Measurements from ENCODE around the gene PAM. TPM values are rescaled to one million over a fixed set of nuclear protein-coding genes. Genes with fewer than 3 reads are reported as not detected.
"Not testable (repeated sequence)": the region's sequence is repeated elsewhere in the genome, so short reads cannot be mapped to it uniquely, and the experiment has no call there.

Gene PAM
- total RNA-seq, 1 experiment from 2014 or later: 67.1 TPM

DNA sequence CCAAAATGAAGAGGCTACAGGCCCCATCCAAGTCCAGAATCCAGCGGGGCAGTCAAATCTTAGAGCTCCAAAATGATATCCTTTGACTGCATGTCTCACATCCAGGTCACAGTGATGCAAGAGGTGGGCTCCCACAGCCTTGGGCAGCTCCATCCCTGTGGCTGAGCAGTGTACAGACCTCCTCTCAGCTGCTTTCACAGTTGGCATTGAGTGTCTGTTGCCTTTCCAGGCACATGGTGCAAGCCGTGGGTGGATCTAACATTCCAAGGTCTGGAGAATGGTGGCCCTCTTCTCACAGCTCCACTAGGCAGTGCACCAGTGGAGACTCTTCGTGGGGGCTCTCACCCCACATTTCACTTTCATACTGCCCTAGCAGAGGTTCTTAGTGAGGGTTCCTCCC lies 244.1 kb downstream of the PAM start:
- DNase-seq (ENCODE audit: low read depth): no peak

DNA sequence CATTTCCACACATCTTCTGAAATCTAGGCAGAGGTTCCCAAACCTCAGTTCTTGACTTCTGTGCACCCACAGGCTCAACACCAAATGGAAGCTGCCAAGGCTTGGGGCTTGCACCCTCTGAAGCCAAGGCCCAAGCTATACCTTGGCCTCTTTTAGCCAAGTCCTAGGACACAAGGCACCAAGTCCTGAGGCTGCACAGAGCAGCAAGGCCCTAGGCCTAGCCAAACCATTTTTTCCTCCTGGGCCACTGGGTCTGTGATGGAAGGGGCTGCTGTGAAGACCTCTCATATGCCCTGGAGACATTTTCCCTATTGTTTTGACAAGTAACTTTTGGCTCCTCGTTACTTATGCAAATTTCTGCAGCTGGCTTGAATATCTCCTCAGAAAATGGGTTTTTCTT lies 244.5 kb downstream of the PAM start:
- not testable (repeated sequence) for DNase-seq (ENCODE audit: low read depth)

DNA sequence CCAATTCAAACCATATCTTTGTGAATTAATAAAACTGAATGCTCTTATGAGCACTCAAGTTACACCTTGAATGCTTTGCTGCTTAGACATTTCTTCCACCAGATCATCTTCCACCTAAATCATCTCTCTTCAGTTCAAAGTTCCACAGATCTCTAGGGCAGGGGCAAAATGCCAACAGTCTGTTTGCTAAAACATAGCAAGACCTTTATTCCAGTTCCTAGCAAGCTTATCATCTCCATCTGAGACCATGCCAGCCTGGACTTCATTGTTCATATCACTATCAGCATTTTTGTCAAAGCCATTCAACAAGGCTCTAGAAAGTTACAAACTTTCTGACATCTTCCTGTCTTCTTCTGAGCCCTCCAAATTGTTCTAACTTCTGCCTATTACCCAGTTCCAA lies 245.0 kb downstream of the PAM start:
- DNase-seq (ENCODE audit: low read depth): no peak

DNA sequence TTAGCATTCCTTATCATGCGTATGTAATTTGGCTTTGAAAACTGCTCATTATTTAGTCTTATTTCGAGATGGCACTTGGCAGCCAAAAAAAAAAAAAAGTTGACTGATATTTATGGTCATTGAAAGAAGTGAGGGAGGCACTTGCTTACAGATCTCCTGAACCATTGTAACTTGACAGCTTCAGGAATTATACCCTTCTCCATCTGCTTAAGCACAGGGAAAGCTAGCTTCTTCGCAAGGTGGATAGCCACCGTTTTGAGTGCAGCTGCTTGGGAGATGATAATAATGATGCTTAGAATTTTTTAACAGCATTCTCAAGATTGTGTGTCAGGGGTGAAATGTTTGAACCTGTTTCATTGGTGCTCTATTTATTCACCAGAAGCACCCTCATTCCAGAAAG lies 248.8 kb downstream of the PAM start:
- DNase-seq (ENCODE audit: low read depth): no peak

GRCh38 chr5:103005276-103005675 lies 250.2 kb downstream of the PAM start:
- no peak for DNase-seq (ENCODE audit: low read depth)

- no peak for DNase-seq (ENCODE audit: low read depth)
These were observed 251.8 kb downstream of the PAM start for GRCh38 chr5:103006921-103007320.

GRCh38 chr5:103010168-103010567 lies 255.1 kb downstream of the PAM start:
- no peak for DNase-seq (ENCODE audit: low read depth)

DNA sequence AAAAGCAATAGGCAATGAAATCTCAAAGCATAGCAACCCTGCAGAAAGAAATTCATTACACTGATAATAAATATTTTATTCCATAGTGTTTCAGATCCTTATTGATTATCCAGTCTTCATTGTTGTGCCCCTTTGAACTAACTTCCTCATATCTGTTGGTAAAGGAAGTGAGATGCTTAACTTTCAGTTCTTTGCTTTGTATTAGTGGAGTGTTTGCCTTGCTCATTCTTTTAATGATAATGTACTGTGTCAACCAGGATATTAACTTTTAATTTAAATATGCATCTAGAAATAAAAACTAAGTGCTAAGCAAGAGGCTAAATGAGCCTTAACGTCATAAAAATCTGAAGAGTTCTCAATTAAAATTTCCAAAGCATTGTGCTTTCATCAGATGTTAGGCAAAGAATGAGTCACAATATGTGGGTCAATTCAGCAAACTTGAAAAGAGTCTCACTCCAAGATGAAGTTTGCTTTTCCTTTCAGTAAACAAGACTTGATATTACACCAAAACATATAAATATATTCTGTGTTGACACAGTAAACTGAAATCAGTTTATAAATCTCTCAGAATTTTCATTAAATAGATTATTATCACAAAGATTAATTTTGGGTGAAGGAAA lies 258.9 kb downstream of the PAM start:
- no peak for DNase-seq (ENCODE audit: low read depth)

DNA sequence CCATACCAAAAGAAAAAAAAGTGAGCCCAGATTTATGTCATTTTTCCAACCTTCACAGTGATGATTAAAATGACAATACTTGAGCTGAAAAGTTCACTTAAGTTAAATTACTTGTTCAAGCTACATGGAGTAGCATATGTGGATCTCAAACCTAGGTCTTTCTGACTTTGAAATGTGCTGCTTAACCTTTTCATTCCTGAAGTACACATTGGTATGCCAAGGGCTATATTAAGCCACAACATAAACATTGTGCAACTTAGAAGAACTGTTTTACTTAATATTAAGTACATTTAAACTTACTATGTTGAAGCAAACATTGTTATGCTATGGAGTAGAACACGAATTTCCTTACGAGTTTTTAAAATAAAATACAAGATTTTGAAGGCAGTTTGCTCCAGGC lies 259.9 kb downstream of the PAM start:
- DNase-seq (ENCODE audit: low read depth): no peak

DNA sequence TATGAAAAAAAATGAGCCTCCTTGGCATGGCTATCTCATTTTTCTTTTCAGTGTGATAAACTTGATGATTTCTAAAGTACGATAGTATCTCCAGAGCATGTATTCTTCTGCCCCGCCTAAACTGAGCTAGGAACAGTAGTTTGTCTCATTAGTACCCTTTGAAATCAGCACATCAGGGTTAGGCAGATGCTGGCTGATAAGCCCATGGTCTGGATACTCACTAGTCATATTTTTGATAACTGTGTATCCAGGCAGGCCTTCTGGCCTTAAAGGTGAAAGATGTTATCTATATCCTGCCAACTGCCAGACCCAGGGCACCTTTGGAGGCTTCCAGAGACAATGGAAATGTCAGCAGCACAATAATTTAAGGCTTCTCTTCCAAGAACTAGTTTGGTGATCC lies 261.1 kb downstream of the PAM start:
- DNase-seq (ENCODE audit: low read depth): no peak

- DNase-seq (ENCODE audit: low read depth): no peak
These were observed 264.7 kb downstream of the PAM start for GRCh38 chr5:103019804-103020203.

DNA sequence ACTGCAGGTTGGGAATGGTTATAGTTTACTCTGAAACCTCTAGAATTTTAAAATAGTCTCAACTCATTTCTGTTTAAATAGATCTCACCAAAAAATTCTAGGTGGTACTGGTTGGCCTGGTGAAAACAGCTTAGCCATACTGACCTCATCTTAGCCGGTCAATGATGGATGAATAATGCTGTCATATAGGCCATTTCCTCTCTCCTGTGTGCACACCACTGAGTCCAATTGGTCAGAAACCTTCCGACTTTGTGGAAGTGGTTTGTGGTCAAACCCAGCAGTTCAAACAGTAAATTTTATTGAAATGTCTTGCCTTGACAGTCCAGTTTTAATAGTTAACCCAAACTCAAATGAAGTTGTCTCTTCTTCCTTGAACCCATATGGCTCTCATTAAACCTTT lies 266.2 kb downstream of the PAM start:
- peak; percentile 44 for DNase-seq (ENCODE audit: low read depth)

- DNase-seq (ENCODE audit: low read depth): no peak
These were observed 272.2 kb downstream of the PAM start for GRCh38 chr5:103027267-103027666.

DNA sequence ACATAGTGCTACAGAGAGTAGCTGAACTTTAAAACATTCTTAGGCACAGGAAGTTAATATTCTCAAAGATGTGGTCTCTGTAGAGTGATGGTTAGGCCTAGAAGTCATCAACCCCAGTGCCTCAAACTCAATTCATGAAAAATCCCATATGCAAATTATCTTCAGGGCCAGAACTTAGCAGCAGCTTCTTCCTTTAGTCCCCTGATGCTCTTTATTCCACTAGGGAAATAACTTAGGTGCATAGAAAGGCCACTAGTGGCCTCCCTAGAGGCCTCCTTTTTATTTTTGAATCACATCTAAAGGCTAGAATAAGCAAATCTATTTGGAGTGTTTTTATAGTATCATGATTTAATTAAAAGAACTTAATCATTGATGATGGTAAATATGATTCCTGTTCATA lies 276.5 kb downstream of the PAM start:
- no peak for DNase-seq (ENCODE audit: low read depth)

DNA sequence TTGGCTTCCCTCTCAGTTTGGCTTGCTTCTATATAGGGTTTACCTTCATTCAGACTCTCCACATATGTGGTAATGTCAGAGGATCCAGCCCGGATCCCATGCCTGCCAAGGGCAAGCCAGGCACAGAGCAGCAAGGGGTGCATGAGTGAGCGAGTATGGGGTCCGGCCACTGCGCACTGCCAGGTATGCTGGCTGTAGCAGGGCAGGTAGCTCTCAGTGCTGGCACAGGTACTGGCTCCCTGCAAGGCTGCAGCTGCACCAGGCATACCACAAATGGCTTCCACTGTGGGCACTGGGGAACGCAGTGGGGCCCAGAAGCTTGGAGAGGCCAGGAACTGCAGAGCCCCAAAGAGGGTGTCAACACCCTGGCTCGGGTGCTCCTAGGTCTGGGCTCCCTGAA lies 278.6 kb downstream of the PAM start:
- DNase-seq (ENCODE audit: low read depth): no peak

DNA sequence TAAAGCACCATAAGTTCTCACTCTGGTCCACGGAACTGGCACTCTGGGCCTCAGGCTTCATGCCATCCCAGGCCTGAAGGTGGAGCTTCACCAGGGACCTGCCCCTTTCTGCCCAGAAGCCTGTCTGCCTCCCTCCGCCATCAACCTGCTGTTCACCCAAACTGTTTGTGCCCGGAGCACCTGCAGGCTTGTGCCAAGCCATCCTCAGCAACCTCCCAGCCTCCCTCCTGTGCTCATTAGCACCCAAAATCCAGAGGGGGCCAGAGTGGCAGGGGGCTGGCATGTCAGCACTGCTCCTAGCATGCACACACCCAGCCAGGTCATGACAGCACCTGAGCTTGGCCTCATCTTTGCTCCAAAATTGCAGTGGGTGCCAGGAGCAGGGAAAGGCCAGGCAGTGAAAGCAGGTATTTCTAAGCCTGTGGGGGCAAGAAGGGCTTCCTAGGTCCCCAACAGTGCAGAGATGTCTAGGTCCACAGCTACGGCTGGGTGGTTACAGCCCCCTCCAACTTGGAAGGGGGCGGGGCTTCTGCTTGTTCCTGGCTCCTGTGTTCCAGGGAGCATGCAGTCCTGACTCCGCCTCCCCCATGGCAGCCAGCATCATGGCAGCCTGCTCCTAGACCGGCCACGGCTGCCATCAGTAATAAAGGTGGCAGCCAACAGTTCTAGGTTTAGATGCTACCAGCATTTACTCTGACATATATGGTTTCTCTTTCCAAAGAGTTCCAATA lies 279.7 kb downstream of the PAM start:
- DNase-seq (ENCODE audit: low read depth): no peak

- no peak for DNase-seq (ENCODE audit: low read depth)
These were observed 280.6 kb downstream of the PAM start for GRCh38 chr5:103035701-103036100.

DNA sequence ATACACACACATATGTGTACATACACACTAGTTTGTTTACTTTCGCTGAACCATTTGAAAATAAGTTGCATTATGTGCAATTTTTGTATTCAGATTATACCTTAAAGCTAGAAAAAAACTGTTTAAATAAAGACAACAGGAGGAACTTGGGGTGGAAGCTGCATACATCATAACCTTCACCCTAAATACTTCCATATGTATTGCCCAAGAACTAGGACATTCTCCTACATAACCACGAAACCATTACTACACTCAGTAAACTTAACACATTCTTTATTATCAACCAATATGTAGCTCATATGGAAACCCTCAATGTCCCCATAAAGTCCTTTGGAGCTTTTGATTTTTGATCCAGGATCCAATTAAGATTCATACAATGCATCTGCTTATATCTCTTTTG lies 281.5 kb downstream of the PAM start:
- no peak for DNase-seq (ENCODE audit: low read depth)

DNA sequence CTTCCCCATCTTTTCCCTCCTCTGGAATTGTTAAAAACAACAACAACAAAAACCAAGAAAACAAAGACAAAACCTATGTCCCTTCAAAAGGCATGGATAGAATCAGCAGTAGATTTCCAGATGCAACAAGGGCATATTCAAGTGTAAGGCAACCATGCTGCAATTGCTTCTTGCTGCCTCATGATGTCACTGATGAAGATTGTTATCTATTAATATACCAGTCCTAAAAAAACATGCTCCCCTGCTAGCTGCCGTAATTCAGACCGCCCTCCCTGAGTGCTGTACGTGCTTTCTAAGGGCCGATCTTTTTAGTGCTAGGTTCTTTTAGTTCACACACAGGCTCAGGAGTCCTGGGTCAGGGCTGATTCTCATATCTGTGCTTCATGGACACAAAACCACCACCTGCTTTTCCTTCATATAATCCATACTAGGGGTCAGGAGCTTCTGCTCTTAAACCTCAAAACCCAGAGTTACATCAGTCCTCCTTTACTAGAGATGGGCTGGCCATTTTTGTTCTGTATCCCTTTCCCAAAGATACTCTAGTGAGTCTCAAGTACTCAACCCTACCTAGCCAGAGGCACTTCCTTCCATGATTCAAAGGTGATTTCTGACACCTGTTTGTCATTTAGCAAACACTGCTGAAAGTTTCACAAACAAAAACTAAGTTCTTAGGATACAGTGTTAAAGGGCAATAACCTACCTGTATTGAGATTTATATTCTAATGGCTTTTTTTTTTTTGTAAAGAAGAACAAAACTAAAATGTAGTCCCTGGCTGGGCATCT lies 282.8 kb downstream of the PAM start:
- no peak for DNase-seq (ENCODE audit: low read depth)

GRCh38 chr5:103041071-103041676 lies 286.1 kb downstream of the PAM start:
- DNase-seq (ENCODE audit: low read depth): peak; percentile 21

GRCh38 chr5:103046706-103047105 lies 291.6 kb downstream of the PAM start:
- not testable (repeated sequence) for DNase-seq (ENCODE audit: low read depth)
